ENCODE results near the gene RALGPS1. TPM values are rescaled to one million over a fixed set of nuclear protein-coding genes. Genes with fewer than 3 reads are reported as not detected.
A peak's percentile ranks its signal among the peaks of the same experiment; 100 is the strongest.

The RALGPS1 gene
- total and polyA plus RNA-seq, 8 donors = 5.8 to 12.7 (median 9.3) TPM

GRCh38 chr9:127263237-127263636 lies 348.7 kb downstream of the RALGPS1 start:
- intact Hi-C loops (cut with DNase I) = no loop called here
- no peaks in the 10 kb centered on the region for H3K9me3 ChIP-seq
- H3K36me3 ChIP-seq = no peaks in the 10 kb centered on the region
- FAIRE-seq = no peak
- H3K27me3 ChIP-seq = no peaks in the 10 kb centered on the region
- DNase-seq = no peak
- no peaks in the 10 kb centered on the region for H3K4me1 ChIP-seq
- WGBS, 2 donors = 97 to 98% methylated on average over 9 of the region's 9 CpGs
- no peak overlapping the region for H3K4me3 ChIP-seq
- ATAC-seq = no peak
- no peak overlapping the region for H3K27ac ChIP-seq
- no peak for TF ChIP-seq CTCF (IDR thresholded peaks at IDR 0.05)

GRCh38 chr9:127263664-127264063 lies 349.1 kb downstream of the RALGPS1 start:
- no peak overlapping the region for H3K4me3 ChIP-seq
- TF ChIP-seq CTCF (IDR thresholded peaks at IDR 0.05) = no peak
- no peak for DNase-seq
- no peak for FAIRE-seq
- intact Hi-C loops (cut with DNase I) = no loop called here
- H3K4me1 ChIP-seq = no peaks in the 10 kb centered on the region
- H3K9me3 ChIP-seq = no peaks in the 10 kb centered on the region
- no peaks in the 10 kb centered on the region for H3K36me3 ChIP-seq
- ATAC-seq = peak in 1 of 4 donors; percentile 48
- no peaks in the 10 kb centered on the region for H3K27me3 ChIP-seq
- no peak overlapping the region for H3K27ac ChIP-seq

- H3K27me3 ChIP-seq = no peaks in the 10 kb centered on the region
- H3K27ac ChIP-seq = no peak within 1 kb of the TSS
- TF ChIP-seq CTCF (IDR thresholded peaks at IDR 0.05) = no peak
- H3K36me3 ChIP-seq = no peaks in the 10 kb centered on the region
- H3K4me1 ChIP-seq = no peaks in the 10 kb centered on the region
- H3K9me3 ChIP-seq = no peaks in the 10 kb centered on the region
- intact Hi-C loops (cut with DNase I) = no loop called here
- FAIRE-seq = no peak
- H3K4me3 ChIP-seq = no peak within 1 kb of the TSS
- DNase-seq = no peak
- whole genome bisulfite sequencing, 2 donors = 40 to 44% methylated on average over 8 of the region's 8 CpGs
- ATAC-seq = no peak
Measured at GRCh38 chr9:127264462-127265219, 350.1 kb downstream of the RALGPS1 start, which contains the start of gene GARNL3. TSS of gene GARNL3 (plus strand) at chr9:127264774. CDS start at chr9:127264878, 104 bp downstream.

- TF ChIP-seq CTCF (IDR thresholded peaks at IDR 0.05) = no peak
- Histone ChIP-seq H3K36me3 (no peaks in the 10 kb centered on the region), H3K27ac (no peak overlapping the region), H3K9me3 (no peaks in the 10 kb centered on the region), H3K4me1 (no peaks in the 10 kb centered on the region), H3K4me3 (no peak overlapping the region), H3K27me3 (no peaks in the 10 kb centered on the region)
- ATAC-seq (no peak), FAIRE-seq (no peak), DNase-seq (no peak)
- WGBS, 2 donors = 85 to 90% methylated on average over 5 of the region's 5 CpGs
- intact Hi-C loops (cut with DNase I) = no loop called here
Measured at GRCh38 chr9:127267793-127268525, 353.4 kb downstream of the RALGPS1 start.

- FAIRE-seq (no peak), DNase-seq (no peak), ATAC-seq (no peak)
- Histone ChIP-seq H3K36me3 (no peaks in the 10 kb centered on the region), H3K4me1 (no peaks in the 10 kb centered on the region), H3K27ac (no peak overlapping the region), H3K4me3 (no peak overlapping the region), H3K27me3 (no peaks in the 10 kb centered on the region), H3K9me3 (no peaks in the 10 kb centered on the region)
- WGBS, 2 donors = 88 to 89% methylated on average over 1 of the region's 1 CpG
- intact Hi-C loops (cut with DNase I) = no loop called here
- TF ChIP-seq CTCF (IDR thresholded peaks at IDR 0.05) = no peak
Measured at GRCh38 chr9:127269449-127269848, 354.9 kb downstream of the RALGPS1 start.
